HepG2 (cell line): ENCODE measurements around the gene PPP2R5B. TPM values are rescaled to one million over a fixed set of nuclear protein-coding genes. Genes with fewer than 3 reads are reported as not detected.

Source experiments
- ERF ChIP-seq: IDR thresholded peaks from 2 replicates; pipeline ENCODE4 v1.6.1; 2018; ENCODE audit warnings: missing biosample characterization, missing genetic modification reagents
- HOXA3 ChIP-seq: sonication (generic); formaldehyde crosslinking; IDR thresholded peaks from 2 replicates; pipeline ENCODE4 v1.5.0; 2020; ENCODE audit warnings: missing genetic modification reagents
- KLF12 ChIP-seq: sonication (generic); formaldehyde crosslinking; IDR thresholded peaks from 2 replicates; pipeline ENCODE4 v1.4.0; 2020; ENCODE audit warnings: missing genetic modification reagents, borderline replicate concordance
- MED1 ChIP-seq: sonication (generic); formaldehyde crosslinking; IDR thresholded peaks from 2 replicates; pipeline ENCODE4 v1.4.0; 2020; ENCODE audit warnings: missing genetic modification reagents
- POLR2AphosphoS5 ChIP-seq: IDR thresholded peaks from 2 replicates; pipeline ENCODE4 v1.6.1; 2012; ENCODE audit warnings: low read depth, low read length
- POLR2G ChIP-seq: fragments of 200-400 bp; formaldehyde crosslinking; IDR thresholded peaks from 2 replicates; pipeline ENCODE4 v1.6.1; 2018; ENCODE audit warnings: mild to moderate bottlenecking, low read depth, low read length, moderate library complexity
- SIX4 ChIP-seq: sonication (generic); formaldehyde crosslinking; IDR thresholded peaks from 2 replicates; pipeline ENCODE4 v1.4.0; 2020; ENCODE audit warnings: missing genetic modification reagents
- SRSF4 ChIP-seq: fragments of 200-400 bp; formaldehyde crosslinking; IDR thresholded peaks from one replicate; pipeline ENCODE4 v1.6.1; 2018; ENCODE audit warnings: mild to moderate bottlenecking, low read depth, low read length, moderate library complexity; ENCODE audit not compliant: poor library complexity, severe bottlenecking
- TBX2 ChIP-seq: sonication (generic); formaldehyde crosslinking; IDR thresholded peaks from 2 replicates; pipeline ENCODE4 v1.5.0; 2020; ENCODE audit warnings: missing genetic modification reagents, mild to moderate bottlenecking, borderline replicate concordance
- ZNF335 ChIP-seq: sonication (generic); formaldehyde crosslinking; IDR thresholded peaks from 2 replicates; pipeline ENCODE4 v1.4.0; 2020; ENCODE audit warnings: missing genetic modification reagents
- ZNF430 ChIP-seq: sonication (generic); formaldehyde crosslinking; IDR thresholded peaks from 2 replicates; pipeline ENCODE4 v1.9.0; 2021; ENCODE audit warnings: mild to moderate bottlenecking, missing genetic modification reagents
- polyA plus RNA-seq, 8 experiments: library from polyadenylated mRNA; depleted of rRNA in 3 of 8; stranded (reverse) in 7 of 8; unstranded in 1 of 8; fragments of >200 nt; fragmentation: Illumina TruSeq in 4 of 8; extraction: Trizol in 4 of 8; gene quantifications; 2 replicates each; pipeline versions ENCODE4 v1.2.1 to v1.2.3, GENCODE V29; 2011 to 2016; ENCODE audit warnings: low read depth in 4 of 8, missing spikeins in 1 of 8, mixed read lengths in 1 of 8; ENCODE audit not compliant: insufficient read depth in 1 of 8
- total RNA-seq, 5 experiments: library from RNA; depleted of rRNA; stranded (reverse); fragments of >200 nt; fragmentation: Illumina TruSeq; extraction: Trizol; gene quantifications; 2 replicates each; pipeline ENCODE4 v1.2.3, GENCODE V29; 2016; ENCODE audit warnings: low read depth in 1 of 5
- TF ChIP-seq, protein P1 (sequence below): sonication (generic); formaldehyde crosslinking; IDR thresholded peaks from 2 replicates; pipeline ENCODE4 v1.4.0; 2020; ENCODE audit warnings: missing genetic modification reagents
- TF ChIP-seq, protein P2 (sequence below): fragments of 450-650 bp; IDR thresholded peaks from 2 replicates; pipeline ENCODE4 v1.6.1; 2016
- TF ChIP-seq, protein P3 (sequence below): sonication (generic); formaldehyde crosslinking; IDR thresholded peaks from 2 replicates; pipeline ENCODE4 v1.5.0; 2020; ENCODE audit warnings: mild to moderate bottlenecking, missing genetic modification reagents, moderate library complexity
- TF ChIP-seq, protein P4 (sequence below): sonication (generic); formaldehyde crosslinking; IDR thresholded peaks from 2 replicates; pipeline ENCODE4 v1.9.0; 2021; ENCODE audit warnings: mild to moderate bottlenecking, missing genetic modification reagents
- TF ChIP-seq, protein P5 (sequence below): sonication (generic); formaldehyde crosslinking; IDR thresholded peaks from 2 replicates; pipeline ENCODE4 v1.4.0; 2020; ENCODE audit warnings: mild to moderate bottlenecking, missing genetic modification reagents

PPP2R5B gene
- total and polyA plus RNA-seq, 2 of the 13 experiments (the other 11 are each of a cell fraction or from before 2014, with no cell fraction given) = 2.3 to 8.3 TPM

DNA sequence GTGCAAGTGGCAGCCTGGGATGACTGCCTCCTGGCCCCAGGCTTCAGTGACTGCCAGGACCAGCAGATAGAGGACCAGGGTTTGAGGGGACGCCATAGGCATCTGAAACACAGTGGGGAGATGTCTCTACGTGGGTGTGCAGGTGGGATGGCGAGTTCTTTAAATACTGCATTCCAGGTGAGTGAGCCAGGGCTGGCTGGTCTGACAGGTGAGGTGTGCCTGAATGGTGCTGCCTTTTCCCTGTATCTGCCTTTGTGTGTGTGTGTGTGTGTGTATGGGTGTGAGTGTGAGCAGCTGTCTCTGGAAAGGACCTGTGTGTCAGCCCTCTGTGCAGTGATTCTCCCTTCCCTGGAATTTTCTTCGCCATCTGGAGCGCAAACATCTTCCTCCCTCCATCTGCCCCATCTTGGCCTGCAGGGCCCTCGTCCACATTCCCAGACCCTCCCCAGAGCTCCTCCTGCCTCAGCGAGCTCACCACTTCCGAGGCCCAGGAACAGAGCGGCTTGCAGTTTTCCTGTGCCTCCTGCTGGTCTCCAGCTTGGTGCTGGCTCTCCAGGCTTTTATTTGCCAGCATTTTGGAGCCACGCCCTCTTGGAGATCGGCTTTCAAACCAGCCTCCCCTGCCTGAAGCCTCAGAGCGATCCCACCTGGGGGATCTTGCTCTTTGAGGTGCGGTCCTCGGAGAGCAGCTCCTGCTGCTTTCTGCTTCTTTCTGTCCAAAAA, 11.0 kb downstream of the PPP2R5B start, which contains the start of gene GPHA2 (continued):
- TF ChIP-seq, protein P1, sequence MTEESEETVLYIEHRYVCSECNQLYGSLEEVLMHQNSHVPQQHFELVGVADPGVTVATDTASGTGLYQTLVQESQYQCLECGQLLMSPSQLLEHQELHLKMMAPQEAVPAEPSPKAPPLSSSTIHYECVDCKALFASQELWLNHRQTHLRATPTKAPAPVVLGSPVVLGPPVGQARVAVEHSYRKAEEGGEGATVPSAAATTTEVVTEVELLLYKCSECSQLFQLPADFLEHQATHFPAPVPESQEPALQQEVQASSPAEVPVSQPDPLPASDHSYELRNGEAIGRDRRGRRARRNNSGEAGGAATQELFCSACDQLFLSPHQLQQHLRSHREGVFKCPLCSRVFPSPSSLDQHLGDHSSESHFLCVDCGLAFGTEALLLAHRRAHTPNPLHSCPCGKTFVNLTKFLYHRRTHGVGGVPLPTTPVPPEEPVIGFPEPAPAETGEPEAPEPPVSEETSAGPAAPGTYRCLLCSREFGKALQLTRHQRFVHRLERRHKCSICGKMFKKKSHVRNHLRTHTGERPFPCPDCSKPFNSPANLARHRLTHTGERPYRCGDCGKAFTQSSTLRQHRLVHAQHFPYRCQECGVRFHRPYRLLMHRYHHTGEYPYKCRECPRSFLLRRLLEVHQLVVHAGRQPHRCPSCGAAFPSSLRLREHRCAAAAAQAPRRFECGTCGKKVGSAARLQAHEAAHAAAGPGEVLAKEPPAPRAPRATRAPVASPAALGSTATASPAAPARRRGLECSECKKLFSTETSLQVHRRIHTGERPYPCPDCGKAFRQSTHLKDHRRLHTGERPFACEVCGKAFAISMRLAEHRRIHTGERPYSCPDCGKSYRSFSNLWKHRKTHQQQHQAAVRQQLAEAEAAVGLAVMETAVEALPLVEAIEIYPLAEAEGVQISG = peak; percentile 51
- TF ChIP-seq ZNF430 (CRISPR knock-in tag) (no peak), SIX4 (CRISPR knock-in tag) (peak; percentile 55; the same call in 1 of the 2 replicates), POLR2AphosphoS5 (peak; percentile 83), KLF12 (CRISPR knock-in tag) (peak; percentile 72; the same call in 1 of the 2 replicates), POLR2G (peak; percentile 82), ZNF335 (no peak), HOXA3 (CRISPR knock-in tag) (0 out of 2 replicates have a peak, but pooled peaks have one; percentile 21), MED1 (CRISPR knock-in tag) (peak; percentile 55), SRSF4 (no peak), ERF (CRISPR knock-in tag) (peak; percentile 64), TBX2 (CRISPR knock-in tag) (peak; percentile 68; the same call in 1 of the 2 replicates)
- TF ChIP-seq, protein P2, sequence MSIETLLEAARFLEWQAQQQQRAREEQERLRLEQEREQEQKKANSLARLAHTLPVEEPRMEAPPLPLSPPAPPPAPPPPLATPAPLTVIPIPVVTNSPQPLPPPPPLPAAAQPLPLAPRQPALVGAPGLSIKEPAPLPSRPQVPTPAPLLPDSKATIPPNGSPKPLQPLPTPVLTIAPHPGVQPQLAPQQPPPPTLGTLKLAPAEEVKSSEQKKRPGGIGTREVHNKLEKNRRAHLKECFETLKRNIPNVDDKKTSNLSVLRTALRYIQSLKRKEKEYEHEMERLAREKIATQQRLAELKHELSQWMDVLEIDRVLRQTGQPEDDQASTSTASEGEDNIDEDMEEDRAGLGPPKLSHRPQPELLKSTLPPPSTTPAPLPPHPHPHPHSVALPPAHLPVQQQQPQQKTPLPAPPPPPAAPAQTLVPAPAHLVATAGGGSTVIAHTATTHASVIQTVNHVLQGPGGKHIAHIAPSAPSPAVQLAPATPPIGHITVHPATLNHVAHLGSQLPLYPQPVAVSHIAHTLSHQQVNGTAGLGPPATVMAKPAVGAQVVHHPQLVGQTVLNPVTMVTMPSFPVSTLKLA = no peak
- TF ChIP-seq, protein P3, sequence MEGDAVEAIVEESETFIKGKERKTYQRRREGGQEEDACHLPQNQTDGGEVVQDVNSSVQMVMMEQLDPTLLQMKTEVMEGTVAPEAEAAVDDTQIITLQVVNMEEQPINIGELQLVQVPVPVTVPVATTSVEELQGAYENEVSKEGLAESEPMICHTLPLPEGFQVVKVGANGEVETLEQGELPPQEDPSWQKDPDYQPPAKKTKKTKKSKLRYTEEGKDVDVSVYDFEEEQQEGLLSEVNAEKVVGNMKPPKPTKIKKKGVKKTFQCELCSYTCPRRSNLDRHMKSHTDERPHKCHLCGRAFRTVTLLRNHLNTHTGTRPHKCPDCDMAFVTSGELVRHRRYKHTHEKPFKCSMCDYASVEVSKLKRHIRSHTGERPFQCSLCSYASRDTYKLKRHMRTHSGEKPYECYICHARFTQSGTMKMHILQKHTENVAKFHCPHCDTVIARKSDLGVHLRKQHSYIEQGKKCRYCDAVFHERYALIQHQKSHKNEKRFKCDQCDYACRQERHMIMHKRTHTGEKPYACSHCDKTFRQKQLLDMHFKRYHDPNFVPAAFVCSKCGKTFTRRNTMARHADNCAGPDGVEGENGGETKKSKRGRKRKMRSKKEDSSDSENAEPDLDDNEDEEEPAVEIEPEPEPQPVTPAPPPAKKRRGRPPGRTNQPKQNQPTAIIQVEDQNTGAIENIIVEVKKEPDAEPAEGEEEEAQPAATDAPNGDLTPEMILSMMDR (CRISPR knock-in tag) = peak; percentile 60
- TF ChIP-seq, protein P4, sequence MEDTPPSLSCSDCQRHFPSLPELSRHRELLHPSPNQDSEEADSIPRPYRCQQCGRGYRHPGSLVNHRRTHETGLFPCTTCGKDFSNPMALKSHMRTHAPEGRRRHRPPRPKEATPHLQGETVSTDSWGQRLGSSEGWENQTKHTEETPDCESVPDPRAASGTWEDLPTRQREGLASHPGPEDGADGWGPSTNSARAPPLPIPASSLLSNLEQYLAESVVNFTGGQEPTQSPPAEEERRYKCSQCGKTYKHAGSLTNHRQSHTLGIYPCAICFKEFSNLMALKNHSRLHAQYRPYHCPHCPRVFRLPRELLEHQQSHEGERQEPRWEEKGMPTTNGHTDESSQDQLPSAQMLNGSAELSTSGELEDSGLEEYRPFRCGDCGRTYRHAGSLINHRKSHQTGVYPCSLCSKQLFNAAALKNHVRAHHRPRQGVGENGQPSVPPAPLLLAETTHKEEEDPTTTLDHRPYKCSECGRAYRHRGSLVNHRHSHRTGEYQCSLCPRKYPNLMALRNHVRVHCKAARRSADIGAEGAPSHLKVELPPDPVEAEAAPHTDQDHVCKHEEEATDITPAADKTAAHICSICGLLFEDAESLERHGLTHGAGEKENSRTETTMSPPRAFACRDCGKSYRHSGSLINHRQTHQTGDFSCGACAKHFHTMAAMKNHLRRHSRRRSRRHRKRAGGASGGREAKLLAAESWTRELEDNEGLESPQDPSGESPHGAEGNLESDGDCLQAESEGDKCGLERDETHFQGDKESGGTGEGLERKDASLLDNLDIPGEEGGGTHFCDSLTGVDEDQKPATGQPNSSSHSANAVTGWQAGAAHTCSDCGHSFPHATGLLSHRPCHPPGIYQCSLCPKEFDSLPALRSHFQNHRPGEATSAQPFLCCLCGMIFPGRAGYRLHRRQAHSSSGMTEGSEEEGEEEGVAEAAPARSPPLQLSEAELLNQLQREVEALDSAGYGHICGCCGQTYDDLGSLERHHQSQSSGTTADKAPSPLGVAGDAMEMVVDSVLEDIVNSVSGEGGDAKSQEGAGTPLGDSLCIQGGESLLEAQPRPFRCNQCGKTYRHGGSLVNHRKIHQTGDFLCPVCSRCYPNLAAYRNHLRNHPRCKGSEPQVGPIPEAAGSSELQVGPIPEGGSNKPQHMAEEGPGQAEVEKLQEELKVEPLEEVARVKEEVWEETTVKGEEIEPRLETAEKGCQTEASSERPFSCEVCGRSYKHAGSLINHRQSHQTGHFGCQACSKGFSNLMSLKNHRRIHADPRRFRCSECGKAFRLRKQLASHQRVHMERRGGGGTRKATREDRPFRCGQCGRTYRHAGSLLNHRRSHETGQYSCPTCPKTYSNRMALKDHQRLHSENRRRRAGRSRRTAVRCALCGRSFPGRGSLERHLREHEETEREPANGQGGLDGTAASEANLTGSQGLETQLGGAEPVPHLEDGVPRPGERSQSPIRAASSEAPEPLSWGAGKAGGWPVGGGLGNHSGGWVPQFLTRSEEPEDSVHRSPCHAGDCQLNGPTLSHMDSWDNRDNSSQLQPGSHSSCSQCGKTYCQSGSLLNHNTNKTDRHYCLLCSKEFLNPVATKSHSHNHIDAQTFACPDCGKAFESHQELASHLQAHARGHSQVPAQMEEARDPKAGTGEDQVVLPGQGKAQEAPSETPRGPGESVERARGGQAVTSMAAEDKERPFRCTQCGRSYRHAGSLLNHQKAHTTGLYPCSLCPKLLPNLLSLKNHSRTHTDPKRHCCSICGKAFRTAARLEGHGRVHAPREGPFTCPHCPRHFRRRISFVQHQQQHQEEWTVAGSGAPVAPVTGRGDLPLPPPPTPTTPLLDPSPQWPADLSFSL (CRISPR knock-in tag) = peak; percentile 52; the same call in 1 of the 2 replicates
- TF ChIP-seq, protein P5, sequence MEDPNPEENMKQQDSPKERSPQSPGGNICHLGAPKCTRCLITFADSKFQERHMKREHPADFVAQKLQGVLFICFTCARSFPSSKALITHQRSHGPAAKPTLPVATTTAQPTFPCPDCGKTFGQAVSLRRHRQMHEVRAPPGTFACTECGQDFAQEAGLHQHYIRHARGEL (CRISPR knock-in tag) = no peak
